Lung (tissue), 12 donors: Measurements from ENCODE around the gene POU2F1. TPM values are rescaled to one million over a fixed set of nuclear protein-coding genes. Genes with fewer than 3 reads are reported as not detected.
"Not testable (repeated sequence)": the region's sequence is repeated elsewhere in the genome, so short reads cannot be mapped to it uniquely, and the experiment has no call there.

Experiments
- ATAC-seq: fragments of 200-7000 bp; cut with Tn5 transposase; one replicate; pipeline ENCODE4 v1.9.1; 2020; ENCODE audit warnings: moderate number of reproducible peaks; ENCODE audit not compliant: insufficient read depth, low FRiP score
- DNase-seq, 3 donors: peaks; one replicate each; pipeline ENCODE4 v3.0.0-alpha.2; 2013 to 2017
- H3K27ac ChIP-seq, 2 donors: one replicate each; pipeline ENCODE4 v1.5.1; 2013; ENCODE audit warnings: mild to moderate bottlenecking in 2 of 2, moderate library complexity in 2 of 2, control low read depth in 1 of 2, inconsistent platforms in 1 of 2, low read depth in 1 of 2, low read length in 1 of 2
- H3K27me3 ChIP-seq, 3 donors: one replicate each; pipeline ENCODE4 v1.5.1; 2013; ENCODE audit warnings: low read length in 2 of 3; ENCODE audit not compliant: control insufficient read depth in 3 of 3, insufficient read depth in 3 of 3
- H3K36me3 ChIP-seq, 4 donors: one replicate each; pipeline ENCODE4 v1.5.1; 2013; ENCODE audit warnings: low read length in 4 of 4, mild to moderate bottlenecking in 1 of 4, moderate library complexity in 1 of 4; ENCODE audit not compliant: control insufficient read depth in 4 of 4, insufficient read depth in 4 of 4
- H3K4me1 ChIP-seq, 5 donors: one replicate each; pipeline ENCODE4 v1.5.1; 2013; ENCODE audit warnings: low read length in 5 of 5, mild to moderate bottlenecking in 2 of 5, moderate library complexity in 1 of 5; ENCODE audit not compliant: control insufficient read depth in 5 of 5, insufficient read depth in 5 of 5
- H3K4me3 ChIP-seq: one replicate; pipeline ENCODE4 v1.5.1; 2013; ENCODE audit warnings: mild to moderate bottlenecking, control low read depth, moderate library complexity
- H3K9ac ChIP-seq, 2 donors: one replicate each; pipeline ENCODE4 v1.5.1; 2013; ENCODE audit warnings: low read length in 2 of 2, control low read depth in 1 of 2; ENCODE audit not compliant: insufficient read depth in 1 of 2
- H3K9me3 ChIP-seq, 4 donors: one replicate each; pipeline ENCODE4 v1.5.1; 2013; ENCODE audit warnings: low read length in 3 of 4, mild to moderate bottlenecking in 1 of 4, moderate library complexity in 1 of 4; ENCODE audit not compliant: control insufficient read depth in 4 of 4, insufficient read depth in 3 of 4
- CTCF ChIP-seq: IDR thresholded peaks from 2 replicates; pipeline ENCODE4 v1.5.1; 2012; ENCODE audit warnings: mild to moderate bottlenecking; ENCODE audit errors: control extremely low read depth, extremely low read depth
- WGBS, 2 donors: extraction: QIAGEN DNeasy Blood & Tissue Kit; methylation state at CpG; one replicate each; pipeline ENCODE4 v1.1.7; 2013; 5-methylcytosine and 5-hydroxymethylcytosine counted together
- polyA plus RNA-seq, 2 donors: library from polyadenylated mRNA; stranded (reverse); fragments of 200-250 nt; gene quantifications; one replicate each; pipeline ENCODE4 v1.2.1, GENCODE V29; 2013
- total RNA-seq, 2 donors: library from RNA; depleted of rRNA in 1 of 2; stranded (reverse); fragments of >200 nt in 1 of 2; gene quantifications; one replicate each; pipeline ENCODE4 v1.2.1, GENCODE V29; 2014 to 2021
- donor health status: control.
- donor health status: control.
- donor health status: Bipolar disorder and iron deficiency.
- donor health status: healthy.
- donor health status: DM: yes; HTN: yes; CAD: no.

POU2F1 gene
- total and polyA plus RNA-seq, 4 donors = 2.0 to 34.4 (median 8.7) TPM

GRCh38 chr1:167200749-167201148 lies 19.9 kb upstream of the POU2F1 start:
- DNase-seq (no peak), ATAC-seq (no peak)
- Histone ChIP-seq H3K9ac (no peak overlapping the region), H3K36me3 (no peaks in the 10 kb centered on the region), H3K27me3 (no peaks in the 10 kb centered on the region), H3K9me3 (peaks cover 0 to 4% (median under 1%) of the 10 kb centered on the region in 4 donors), H3K4me3 (no peak overlapping the region), H3K4me1 (no peaks in the 10 kb centered on the region), H3K27ac (no peak overlapping the region)
- 99 to 100% methylated on average over 2 to 3 of the region's 3 CpGs for WGBS, 2 donors
- no peak for TF ChIP-seq CTCF

- ATAC-seq = no peak
- no peaks in the 10 kb centered on the region for H3K27me3 ChIP-seq
Measured at GRCh38 chr1:167202049-167202448, 18.6 kb upstream of the POU2F1 start.

GRCh38 chr1:167205306-167206050 lies 15.2 kb upstream of the POU2F1 start:
- 92 to 98% methylated on average over 6 of the region's 6 CpGs for WGBS, 2 donors
- not testable (repeated sequence) for H3K4me1 ChIP-seq, H3K27ac ChIP-seq, H3K9me3 ChIP-seq, ATAC-seq, DNase-seq, H3K9ac ChIP-seq, H3K36me3 ChIP-seq, H3K27me3 ChIP-seq, H3K4me3 ChIP-seq

More at GRCh38 chr1:167202049-167202448, 18.6 kb upstream of the POU2F1 start:
- Histone ChIP-seq H3K36me3 (no peaks in the 10 kb centered on the region), H3K9ac (no peak overlapping the region), H3K4me3 (no peak overlapping the region), H3K4me1 (no peaks in the 10 kb centered on the region), H3K27ac (no peak overlapping the region), H3K9me3 (peaks cover 0 to 4% (median under 1%) of the 10 kb centered on the region in 4 donors)
- WGBS, 2 donors = 92% methylated on average over 3 of the region's 3 CpGs
- no peak for TF ChIP-seq CTCF
- no peak for DNase-seq

- DNase-seq (no peak), ATAC-seq (no peak)
- no peak for TF ChIP-seq CTCF
- 94% methylated on average over 3 of the region's 3 CpGs for WGBS, 2 donors
- no peak overlapping the region for H3K9ac ChIP-seq
- no peak overlapping the region for H3K4me3 ChIP-seq
- H3K4me1 ChIP-seq = no peaks in the 10 kb centered on the region
- H3K27ac ChIP-seq = no peak overlapping the region
- no peaks in the 10 kb centered on the region for H3K27me3 ChIP-seq
- no peaks in the 10 kb centered on the region for H3K36me3 ChIP-seq
- peaks cover 0 to 7% (median 2%) of the 10 kb centered on the region in 4 donors for H3K9me3 ChIP-seq
Measured at GRCh38 chr1:167206166-167206835, 14.4 kb upstream of the POU2F1 start.
